ENCODE results near the gene CIAO3.

CIAO3 gene

GRCh38 chr16:706189-707061 is 34.4 kb downstream of the CIAO3 start:
- no peak for DNase-seq (ENCODE audit: extremely low spot score)
- CTCF ChIA-PET: interaction anchor here (1.0 kb wide), 1 partner anchor 11 kb away, joined by 3 read pairs; no protein-coding TSS in a partner anchor
- TF ChIP-seq BHLHE40 (IDR thresholded peaks at IDR 0.05; ENCODE audit: borderline replicate concordance) (no peak), ELF4 (IDR thresholded peaks at IDR 0.05) (no peak), PKNOX1 (IDR thresholded peaks at IDR 0.05) (no peak), L3MBTL2 (conservative IDR thresholded peaks at IDR 0.05) (no peak), LEF1 (IDR thresholded peaks at IDR 0.05; ENCODE audit: borderline replicate concordance) (no peak), FOXA1 (IDR thresholded peaks at IDR 0.05) (no peak)
- POLR2A ChIA-PET: interaction anchor here (0.9 to 2.0 kb wide), 4 partner anchors 15 to 25 kb away, joined by 4 to 8 read pairs (median 5); partner anchors contain the start of genes ANTKMT and WDR24

GRCh38 chr16:705431-706188 is 35.2 kb downstream of the CIAO3 start, which contains the start of gene FBXL16:
Gene FBXL16 (minus strand): TSS chr16:705801. CDS start chr16:697405, 8,396 bp downstream.
- ChIA-PET CTCF (interaction anchor here (1.0 kb wide), 1 partner anchor 10 kb away, joined by 3 read pairs; no protein-coding TSS in a partner anchor), POLR2A (interaction anchor here (1.3 kb wide), 1 partner anchor 16 kb away, joined by 5 read pairs; the partner anchor contains the start of gene ANTKMT)
- DNase-seq (ENCODE audit: extremely low spot score): peak; percentile 76
- TF ChIP-seq SUZ12 (IDR thresholded peaks at IDR 0.05) (no peak), TARDBP (IDR thresholded peaks at IDR 0.05) (no peak), LEF1 (IDR thresholded peaks at IDR 0.05; ENCODE audit: borderline replicate concordance) (no peak), ZNF384 (IDR thresholded peaks at IDR 0.05) (no peak), L3MBTL2 (conservative IDR thresholded peaks at IDR 0.05) (no peak), CTBP1 (IDR thresholded peaks at IDR 0.05; ENCODE audit: borderline replicate concordance) (no peak)

GRCh38 chr16:704552-705380 is 36.0 kb downstream of the CIAO3 start:
- POLR2A ChIA-PET: interaction anchor here (3.8 kb wide), 1 partner anchor 15 kb away, joined by 16 read pairs; the partner anchor contains the start of gene WDR24
- TF ChIP-seq SP1 (IDR thresholded peaks at IDR 0.05): no peak
- TF ChIP-seq HDGF (IDR thresholded peaks at IDR 0.05; ENCODE audit: borderline replicate concordance): no peak
- TF ChIP-seq LEF1 (IDR thresholded peaks at IDR 0.05; ENCODE audit: borderline replicate concordance): no peak
- no peak for TF ChIP-seq ELF4 (IDR thresholded peaks at IDR 0.05)
- TF ChIP-seq TARDBP (IDR thresholded peaks at IDR 0.05): no peak
- TF ChIP-seq FOXK2 (IDR thresholded peaks at IDR 0.05): no peak
- no peak for TF ChIP-seq ARNT (IDR thresholded peaks at IDR 0.05)
- TF ChIP-seq PKNOX1 (IDR thresholded peaks at IDR 0.05): no peak
- no peak for TF ChIP-seq ZNF384 (IDR thresholded peaks at IDR 0.05)
- no peak for TF ChIP-seq BHLHE40 (IDR thresholded peaks at IDR 0.05; ENCODE audit: borderline replicate concordance)
- no peak for TF ChIP-seq FOXM1 (IDR thresholded peaks at IDR 0.05; ENCODE audit: borderline replicate concordance)
- TF ChIP-seq CTBP1 (IDR thresholded peaks at IDR 0.05; ENCODE audit: borderline replicate concordance): no peak
- no peak for TF ChIP-seq NFRKB (IDR thresholded peaks at IDR 0.05)
- no peak for DNase-seq (ENCODE audit: extremely low spot score)
- CTCF ChIA-PET: interaction anchor here (1.0 kb wide), 1 partner anchor 9 kb away, joined by 3 read pairs; no protein-coding TSS in a partner anchor

GRCh38 chr16:704047-704446 is 36.8 kb downstream of the CIAO3 start:
- no peak for DNase-seq (ENCODE audit: extremely low spot score)
- TF ChIP-seq BHLHE40 (IDR thresholded peaks at IDR 0.05; ENCODE audit: borderline replicate concordance) (no peak), L3MBTL2 (conservative IDR thresholded peaks at IDR 0.05) (no peak), SUZ12 (IDR thresholded peaks at IDR 0.05) (no peak), SP1 (IDR thresholded peaks at IDR 0.05) (no peak), LEF1 (IDR thresholded peaks at IDR 0.05; ENCODE audit: borderline replicate concordance) (no peak), ZNF384 (IDR thresholded peaks at IDR 0.05) (no peak), CTBP1 (IDR thresholded peaks at IDR 0.05; ENCODE audit: borderline replicate concordance) (no peak), FOXA1 (IDR thresholded peaks at IDR 0.05) (no peak), ELF4 (IDR thresholded peaks at IDR 0.05) (no peak), NFRKB (IDR thresholded peaks at IDR 0.05) (no peak), PKNOX1 (IDR thresholded peaks at IDR 0.05) (no peak), ARNT (IDR thresholded peaks at IDR 0.05) (no peak), HDGF (IDR thresholded peaks at IDR 0.05; ENCODE audit: borderline replicate concordance) (no peak)
- ChIA-PET POLR2A (interaction anchor here (2.2 to 3.8 kb wide), 2 partner anchors 14 to 17 kb away, joined by 7 to 16 read pairs; partner anchors contain the start of genes ANTKMT and WDR24), CTCF (no interaction called here)

- ChIA-PET POLR2A (interaction anchor here (1.1 to 3.8 kb wide), 3 partner anchors 13 to 82 kb away, joined by 3 to 16 read pairs (median 7); partner anchors contain the start of genes ANTKMT and WDR24), CTCF (no interaction called here)
- no peak for TF ChIP-seq L3MBTL2 (conservative IDR thresholded peaks at IDR 0.05)
- DNase-seq (ENCODE audit: extremely low spot score): no peak
These were observed 37.4 kb downstream of the CIAO3 start for GRCh38 chr16:703406-703805.
